Choroid plexus epithelial cell (primary cell): ENCODE data around the gene ADGRG1.
A peak's percentile ranks its signal among the peaks of the same experiment; 100 is the strongest.

Experiments used
- DNase-seq: peaks from one replicate; pipeline ENCODE4 v3.0.0-alpha.2; 2010; ENCODE audit warnings: low read depth
- H3K4me3 ChIP-seq: 2 replicates; pipeline ENCODE4 v1.5.1; 2011; ENCODE audit warnings: low read depth, mild to moderate bottlenecking, control low read depth, low read length, moderate library complexity
- CTCF ChIP-seq: conservative IDR thresholded peaks from 2 replicates; pipeline ENCODE4 v1.5.1; 2011; ENCODE audit warnings: low read depth, mild to moderate bottlenecking, control low read depth, inconsistent platforms, low read length, moderate library complexity

The ADGRG1 gene

DNA sequence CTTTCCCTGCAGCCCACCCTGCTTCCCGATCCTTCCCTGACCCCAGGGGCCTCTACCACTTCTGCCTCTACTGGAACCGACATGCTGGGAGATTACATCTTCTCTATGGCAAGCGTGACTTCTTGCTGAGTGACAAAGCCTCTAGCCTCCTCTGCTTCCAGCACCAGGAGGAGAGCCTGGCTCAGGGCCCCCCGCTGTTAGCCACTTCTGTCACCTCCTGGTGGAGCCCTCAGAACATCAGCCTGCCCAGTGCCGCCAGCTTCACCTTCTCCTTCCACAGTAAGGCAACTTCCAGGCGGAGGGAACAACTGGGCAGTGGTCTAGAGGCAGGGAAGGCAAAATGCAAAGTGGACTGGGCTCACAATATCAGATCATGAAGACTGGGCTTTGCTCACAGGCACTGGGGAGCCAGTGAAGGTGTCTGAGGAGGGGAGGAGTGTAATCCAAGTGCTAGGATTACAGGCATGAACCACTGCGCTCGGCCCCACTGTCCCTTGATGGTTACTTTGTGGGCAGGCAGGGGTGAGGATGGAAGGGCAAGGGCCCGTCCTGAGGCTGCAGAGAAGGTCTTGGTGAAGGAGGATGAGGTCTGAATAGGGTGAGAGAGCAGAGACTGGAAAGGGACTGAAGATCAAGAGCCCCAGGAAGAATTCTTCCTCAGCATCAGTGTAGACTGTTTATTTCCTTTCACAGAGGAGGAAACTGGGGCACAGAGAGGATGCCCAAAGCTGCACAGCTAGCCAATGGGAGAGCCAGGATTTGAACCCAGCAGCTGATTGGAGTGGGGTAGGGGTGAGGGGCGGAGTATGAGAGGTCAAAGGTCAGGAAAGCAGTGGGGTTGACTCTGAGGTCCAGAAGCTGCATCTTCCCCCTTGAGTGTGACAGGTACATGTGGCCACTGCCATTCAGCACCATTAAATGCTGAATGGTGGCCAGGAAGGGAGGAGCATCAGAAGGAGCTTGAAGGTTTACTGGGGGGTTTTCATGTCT is 23.2 kb downstream of the ADGRG1 start:
- no peak for DNase-seq
- no peak for TF ChIP-seq CTCF
- H3K4me3 ChIP-seq = no peak overlapping the region

- no peak for TF ChIP-seq CTCF
- no peak overlapping the region for H3K4me3 ChIP-seq
- DNase-seq = no peak
Observed at GRCh38 chr16:57652695-57653471, 24.5 kb downstream of the ADGRG1 start.

- H3K4me3 ChIP-seq = no peak overlapping the region
- TF ChIP-seq CTCF = no peak
- peak; percentile 79 for DNase-seq
Observed at GRCh38 chr16:57653936-57654335, 25.5 kb downstream of the ADGRG1 start.

GRCh38 chr16:57656342-57656955 is 28.0 kb downstream of the ADGRG1 start:
- DNase-seq = no peak
- no peak for TF ChIP-seq CTCF
- no peak overlapping the region for H3K4me3 ChIP-seq

GRCh38 chr16:57657228-57657627 is 28.8 kb downstream of the ADGRG1 start:
- TF ChIP-seq CTCF = no peak
- H3K4me3 ChIP-seq = no peak overlapping the region
- no peak for DNase-seq

DNA sequence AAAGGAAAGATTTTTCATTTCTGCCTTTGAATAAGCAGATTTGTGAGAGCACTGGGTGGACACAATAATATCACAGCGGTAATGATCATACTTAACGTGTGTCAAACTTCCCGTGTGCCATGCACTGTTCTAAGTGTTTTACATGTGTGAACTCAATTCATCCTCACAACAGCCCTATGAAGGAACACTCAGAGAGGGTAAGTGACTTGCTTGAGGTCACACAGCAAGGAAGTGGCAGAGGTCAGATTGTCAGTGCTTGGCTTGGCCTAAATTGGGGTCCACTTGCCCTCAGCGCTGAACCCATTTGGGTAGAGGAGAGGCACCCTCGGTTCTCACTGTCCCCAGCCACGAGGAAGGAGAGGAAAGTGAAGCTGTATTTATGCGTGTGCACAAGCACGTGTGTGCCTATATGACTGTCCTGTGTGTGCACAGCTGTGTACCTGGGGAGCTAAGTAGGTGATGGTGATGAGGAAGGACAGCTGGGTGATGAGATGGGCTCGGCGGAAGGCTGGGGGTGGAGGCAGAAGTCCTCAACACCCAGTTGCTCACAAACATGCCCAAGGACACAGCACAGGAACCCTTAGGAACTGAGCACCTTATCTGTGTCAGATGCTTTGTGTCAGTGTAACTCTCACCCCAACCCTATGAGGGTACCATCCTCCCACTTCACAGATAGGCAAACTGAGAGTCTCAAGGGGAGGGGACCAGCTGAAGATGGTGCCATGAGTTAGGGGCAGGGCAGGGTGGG is 29.9 kb downstream of the ADGRG1 start:
- no peak for DNase-seq
- H3K4me3 ChIP-seq = no peak overlapping the region
- no peak for TF ChIP-seq CTCF
